EL (cell line): ENCODE results near the gene FLT3LG.

Source experiments
- DNase-seq: peaks from one replicate; pipeline ENCODE4 v3.0.0-alpha.2; 2016

Gene FLT3LG

GRCh38 chr19:49473868-49474541 lies at the start of gene FLT3LG:
Gene FLT3LG, plus strand, starts transcription at chr19:49474215. Its CDS starts 425 bp downstream, at chr19:49474640.
- DNase-seq, result peak; percentile 85

- no peak for DNase-seq
Measured at GRCh38 chr19:49425178-49425577, 48.8 kb upstream of the FLT3LG start, which contains the start of gene GFY. Gene GFY, plus strand, starts transcription at chr19:49425388. Its CDS starts 1,043 bp downstream, at chr19:49426431.

- DNase-seq, result no peak
Measured at GRCh38 chr19:49425922-49426592, 48.0 kb upstream of the FLT3LG start.

GRCh38 chr19:49427339-49427738 lies 46.7 kb upstream of the FLT3LG start:
- no peak for DNase-seq

GRCh38 chr19:49427855-49428546 lies 46.0 kb upstream of the FLT3LG start:
- DNase-seq, result no peak

GRCh38 chr19:49428547-49429451 lies 45.2 kb upstream of the FLT3LG start:
- no peak for DNase-seq

- DNase-seq, result no peak
Measured at GRCh38 chr19:49430172-49430677, 43.8 kb upstream of the FLT3LG start.

GRCh38 chr19:49430678-49431329 lies 43.2 kb upstream of the FLT3LG start:
- DNase-seq, result no peak

GRCh38 chr19:49431330-49431749 lies 42.7 kb upstream of the FLT3LG start:
- no peak for DNase-seq

- no peak for DNase-seq
Measured at GRCh38 chr19:49432141-49433073, 41.6 kb upstream of the FLT3LG start.

- DNase-seq, result no peak
Measured at GRCh38 chr19:49433240-49433901, 40.6 kb upstream of the FLT3LG start.

GRCh38 chr19:49434907-49435583 lies 39.0 kb upstream of the FLT3LG start:
- no peak for DNase-seq

- DNase-seq, result no peak
Measured at GRCh38 chr19:49435670-49436069, 38.3 kb upstream of the FLT3LG start.

- DNase-seq, result no peak
Measured at GRCh38 chr19:49436381-49437017, 37.5 kb upstream of the FLT3LG start.

GRCh38 chr19:49437231-49437630 lies 36.8 kb upstream of the FLT3LG start:
- no peak for DNase-seq

GRCh38 chr19:49438261-49438660 lies 35.8 kb upstream of the FLT3LG start:
- no peak for DNase-seq

- DNase-seq, result no peak
Measured at GRCh38 chr19:49439836-49440235, 34.2 kb upstream of the FLT3LG start.

- no peak for DNase-seq
Measured at GRCh38 chr19:49440439-49441209, 33.4 kb upstream of the FLT3LG start.
